Testis (tissue), 2 donors: ENCODE measurements around the gene PHGDH.

Experiments
- POLR2A ChIP-seq: fragments of 450-650 bp; IDR thresholded peaks from one replicate; pipeline ENCODE4 v1.6.1; 2017; ENCODE audit warnings: antibody characterized with exemption, mild to moderate bottlenecking, moderate library complexity
- TF ChIP-seq, protein P1 (sequence below), 3 experiments: fragments of 450-650 bp in 2 of 3; fragments of 200-600 bp in 1 of 3; sonication (generic) in 1 of 3; IDR thresholded peaks; one replicate each; pipeline ENCODE4 v1.5.1; 2016 to 2019; ENCODE audit warnings: antibody characterized with exemption in 3 of 3, mild to moderate bottlenecking in 2 of 3, moderate library complexity in 1 of 3

DNA sequence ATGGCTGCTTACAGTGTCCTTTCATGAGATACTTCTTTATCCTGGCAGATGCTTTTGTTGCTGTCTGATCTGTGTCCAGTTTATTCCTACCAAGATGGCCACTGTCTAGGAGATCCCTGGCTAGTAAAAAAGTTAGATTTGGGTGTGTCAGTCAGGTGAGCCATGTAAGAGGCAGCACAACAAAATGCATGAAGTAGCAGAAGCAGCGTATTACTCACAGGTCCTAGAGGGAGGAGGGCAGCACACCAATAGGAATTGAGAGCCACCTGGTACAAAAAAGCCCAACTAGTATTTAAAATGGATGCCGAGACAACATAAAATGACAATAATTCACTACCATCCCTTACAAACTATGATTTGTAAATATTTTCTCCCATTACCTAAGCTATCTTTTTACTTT lies 40.8 kb upstream of the PHGDH start:
- no peak for TF ChIP-seq POLR2A
- TF ChIP-seq, protein P1, sequence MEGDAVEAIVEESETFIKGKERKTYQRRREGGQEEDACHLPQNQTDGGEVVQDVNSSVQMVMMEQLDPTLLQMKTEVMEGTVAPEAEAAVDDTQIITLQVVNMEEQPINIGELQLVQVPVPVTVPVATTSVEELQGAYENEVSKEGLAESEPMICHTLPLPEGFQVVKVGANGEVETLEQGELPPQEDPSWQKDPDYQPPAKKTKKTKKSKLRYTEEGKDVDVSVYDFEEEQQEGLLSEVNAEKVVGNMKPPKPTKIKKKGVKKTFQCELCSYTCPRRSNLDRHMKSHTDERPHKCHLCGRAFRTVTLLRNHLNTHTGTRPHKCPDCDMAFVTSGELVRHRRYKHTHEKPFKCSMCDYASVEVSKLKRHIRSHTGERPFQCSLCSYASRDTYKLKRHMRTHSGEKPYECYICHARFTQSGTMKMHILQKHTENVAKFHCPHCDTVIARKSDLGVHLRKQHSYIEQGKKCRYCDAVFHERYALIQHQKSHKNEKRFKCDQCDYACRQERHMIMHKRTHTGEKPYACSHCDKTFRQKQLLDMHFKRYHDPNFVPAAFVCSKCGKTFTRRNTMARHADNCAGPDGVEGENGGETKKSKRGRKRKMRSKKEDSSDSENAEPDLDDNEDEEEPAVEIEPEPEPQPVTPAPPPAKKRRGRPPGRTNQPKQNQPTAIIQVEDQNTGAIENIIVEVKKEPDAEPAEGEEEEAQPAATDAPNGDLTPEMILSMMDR (IDR thresholded peaks at IDR 0.05) = no peak
